SIG-M5 (cell line): Measurements from ENCODE around the gene PCNX2.
"Not testable (repeated sequence)": the region's sequence is repeated elsewhere in the genome, so short reads cannot be mapped to it uniquely, and the experiment has no call there.

Experiments
- DNase-seq: peaks from one replicate; lab custom pipeline; 2025; lab: John Stamatoyannopoulos, UW

Gene PCNX2

GRCh38 chr1:233097959-233098580 lies 197.5 kb downstream of the PCNX2 start:
- no peak for DNase-seq

GRCh38 chr1:233097546-233097945 lies 198.0 kb downstream of the PCNX2 start:
- no peak for DNase-seq

- no peak for DNase-seq
These were observed 200.8 kb downstream of the PCNX2 start for GRCh38 chr1:233094691-233095090.

GRCh38 chr1:233094269-233094668 lies 201.3 kb downstream of the PCNX2 start:
- DNase-seq: no peak

- DNase-seq: no peak
These were observed 204.6 kb downstream of the PCNX2 start for GRCh38 chr1:233090746-233091494.

- no peak for DNase-seq
These were observed 206.3 kb downstream of the PCNX2 start for GRCh38 chr1:233089251-233089650.

- DNase-seq: no peak
These were observed 206.9 kb downstream of the PCNX2 start for GRCh38 chr1:233088613-233089012.

GRCh38 chr1:233086961-233087881 lies 208.3 kb downstream of the PCNX2 start:
- DNase-seq: no peak

- DNase-seq: no peak
These were observed 210.0 kb downstream of the PCNX2 start for GRCh38 chr1:233085566-233085965.

- no peak for DNase-seq
These were observed 212.6 kb downstream of the PCNX2 start for GRCh38 chr1:233082778-233083550.

- no peak for DNase-seq
These were observed 213.8 kb downstream of the PCNX2 start for GRCh38 chr1:233081735-233082134.

GRCh38 chr1:233080827-233081226 lies 214.7 kb downstream of the PCNX2 start:
- not testable (repeated sequence) for DNase-seq

GRCh38 chr1:233080286-233080685 lies 215.2 kb downstream of the PCNX2 start:
- DNase-seq: no peak

GRCh38 chr1:233079574-233079973 lies 216.0 kb downstream of the PCNX2 start:
- DNase-seq: no peak

- no peak for DNase-seq
These were observed 217.1 kb downstream of the PCNX2 start for GRCh38 chr1:233078396-233078795.

- DNase-seq: no peak
These were observed 219.6 kb downstream of the PCNX2 start for GRCh38 chr1:233075915-233076295.

GRCh38 chr1:233066087-233066486 lies 229.4 kb downstream of the PCNX2 start:
- no peak for DNase-seq

- DNase-seq: no peak
These were observed 229.8 kb downstream of the PCNX2 start for GRCh38 chr1:233065685-233066084.

GRCh38 chr1:233064988-233065387 lies 230.5 kb downstream of the PCNX2 start:
- no peak for DNase-seq

- no peak for DNase-seq
These were observed 232.1 kb downstream of the PCNX2 start for GRCh38 chr1:233063462-233063861.

GRCh38 chr1:233061265-233061664 lies 234.3 kb downstream of the PCNX2 start:
- no peak for DNase-seq

GRCh38 chr1:233060461-233060994 lies 235.0 kb downstream of the PCNX2 start:
- no peak for DNase-seq
